OCI-LY7 (cell line): Measurements from ENCODE around the gene ZNF23. TPM values are rescaled to one million over a fixed set of nuclear protein-coding genes. Genes with fewer than 3 reads are reported as not detected.

Source experiments
- BruUV-seq: library from RNA; stranded (reverse); fragments of 400-500 nt; replicated peaks from 2 replicates; lab custom pipeline; 2021; lab: Mats Ljungman, UMichigan
- CTCF ChIA-PET: fragments of 300-600 bp; sonication (Branson Sonifier 250); formaldehyde crosslinking; loops from one replicate; lab custom pipeline; 2022; ENCODE audit warnings: antibody characterized with exemption; ENCODE audit not compliant: unreplicated experiment; lab: Charles Lee
- POLR2A ChIA-PET: fragments of 300-600 bp; sonication (Branson Sonifier 250); formaldehyde crosslinking; loops from one replicate; lab custom pipeline; 2022; ENCODE audit warnings: antibody characterized with exemption; lab: Charles Lee
- DNase-seq: peaks from one replicate; pipeline ENCODE4 v3.0.0-alpha.2; 2015; ENCODE audit warnings: low spot score
- H2AFZ ChIP-seq: fragments of 200-600 bp; sonication (generic), shearing (Covaris generic); 2 replicates; pipeline ENCODE4 v1.6.1; 2014; ENCODE audit warnings: mild to moderate bottlenecking, antibody characterized with exemption, low read length, moderate library complexity
- H3K27ac ChIP-seq: fragments of 200-600 bp; sonication (generic); 2 replicates; pipeline ENCODE4 v1.5.1; 2014; ENCODE audit warnings: mixed run types, low read depth, mild to moderate bottlenecking, moderate library complexity, low read length, inconsistent platforms; ENCODE audit not compliant: poor library complexity, severe bottlenecking
- H3K36me3 ChIP-seq: fragments of 200-600 bp; sonication (generic); 2 replicates; pipeline ENCODE4 v1.6.1; 2014; ENCODE audit warnings: mild to moderate bottlenecking, antibody characterized with exemption, low read length, moderate library complexity, mixed read lengths; ENCODE audit not compliant: insufficient read depth
- H3K4me1 ChIP-seq: fragments of 200-600 bp; sonication (generic); 2 replicates; pipeline ENCODE4 v1.5.1; 2014; ENCODE audit warnings: mild to moderate bottlenecking, low read length; ENCODE audit not compliant: insufficient read depth, poor library complexity, severe bottlenecking
- H3K4me2 ChIP-seq: fragments of 200-600 bp; sonication (generic); 2 replicates; pipeline ENCODE4 v1.6.1; 2014; ENCODE audit warnings: mild to moderate bottlenecking, low read length
- H3K4me3 ChIP-seq: fragments of 200-600 bp; sonication (generic); 2 replicates; pipeline ENCODE4 v1.5.1; 2014; ENCODE audit warnings: mild to moderate bottlenecking, low read depth, low read length; ENCODE audit not compliant: poor library complexity, severe bottlenecking
- H3K79me2 ChIP-seq: fragments of 200-600 bp; sonication (generic); 2 replicates; pipeline ENCODE4 v1.6.1; 2016; ENCODE audit warnings: low read depth, mild to moderate bottlenecking, low read length, moderate library complexity, mixed read lengths; ENCODE audit not compliant: insufficient read depth
- H3K9me2 ChIP-seq: fragments of 200-600 bp; sonication (generic); 2 replicates; pipeline ENCODE4 v1.6.1; 2016; ENCODE audit warnings: mild to moderate bottlenecking, low read length, mixed read lengths; ENCODE audit not compliant: insufficient read depth
- H3K9me3 ChIP-seq: fragments of 200-600 bp; sonication (generic); 2 replicates; pipeline ENCODE4 v1.6.1; 2014; ENCODE audit warnings: mild to moderate bottlenecking, mixed run types, low read length, mixed read lengths
- H4K20me1 ChIP-seq: fragments of 200-600 bp; sonication (generic); 2 replicates; pipeline ENCODE4 v1.6.1; 2014; ENCODE audit warnings: mild to moderate bottlenecking, antibody characterized with exemption, low read length, moderate library complexity, mixed read lengths; ENCODE audit not compliant: insufficient read depth
- CTCF ChIP-seq: fragments of 200-600 bp; sonication (generic); conservative IDR thresholded peaks from 2 replicates; pipeline ENCODE4 v1.5.1; 2014; ENCODE audit warnings: mild to moderate bottlenecking, antibody characterized with exemption, low read length, moderate library complexity, mixed read lengths
- EZH2phosphoT487 ChIP-seq: fragments of 200-600 bp; sonication (generic); IDR thresholded peaks from 2 replicates; pipeline ENCODE4 v1.6.1; 2018; ENCODE audit warnings: low read depth, borderline replicate concordance, mild to moderate bottlenecking, mixed run types, antibody characterized with exemption, low read length, moderate library complexity, mixed read lengths
- intact Hi-C: fragments of 100-400 bp; cut with micrococcal nuclease; formaldehyde crosslinking; loops from one replicate; pipeline ENCODE4 v1.10.0; 2022; ENCODE audit not compliant: unreplicated experiment
- total RNA-seq, 2 experiments: library from RNA; depleted of rRNA in 1 of 2; stranded (reverse); fragments of >200 nt in 1 of 2; shearing (Covaris generic) in 1 of 2; gene quantifications; 2 replicates each; pipeline ENCODE4 v1.2.3, GENCODE V29; 2014 to 2022

ZNF23 gene
- total RNA-seq, 2 experiments from 2014 or later: 7.4 to 11.8 TPM

GRCh38 chr16:71402674-71403073, 59.4 kb downstream of the ZNF23 start:
- Histone ChIP-seq H3K4me1 (no peaks in the 10 kb centered on the region), H3K4me3 (no peak overlapping the region), H2AFZ (no peak overlapping the region), H3K79me2 (no peaks in the 10 kb centered on the region), H4K20me1 (no peaks in the 10 kb centered on the region), H3K36me3 (no peaks in the 10 kb centered on the region), H3K27ac (no peak overlapping the region), H3K4me2 (no peak overlapping the region), H3K9me3 (no peaks in the 10 kb centered on the region), H3K9me2 (no peaks in the 10 kb centered on the region)
- intact Hi-C loops: no loop called here
- no peak for DNase-seq
- TF ChIP-seq CTCF (no peak), EZH2phosphoT487 (no peak)
- CTCF ChIA-PET: no interaction called here
- BruUV-seq: no TSS peak
- POLR2A ChIA-PET: interaction anchor here (0.8 kb wide), 1 partner anchor 97 kb away, joined by 4 read pairs; no protein-coding TSS in a partner anchor

GRCh38 chr16:71402007-71402406, 60.0 kb downstream of the ZNF23 start:
- TF ChIP-seq EZH2phosphoT487 (no peak), CTCF (no peak)

GRCh38 chr16:71399801-71400563, 62.1 kb downstream of the ZNF23 start:
- intact Hi-C loops: no loop called here

More at GRCh38 chr16:71402007-71402406, 60.0 kb downstream of the ZNF23 start:
- Histone ChIP-seq H3K4me3 (no peak overlapping the region), H3K36me3 (no peaks in the 10 kb centered on the region), H3K9me2 (no peaks in the 10 kb centered on the region), H3K4me1 (no peaks in the 10 kb centered on the region), H3K79me2 (no peaks in the 10 kb centered on the region), H3K4me2 (no peak overlapping the region), H3K27ac (no peak overlapping the region), H4K20me1 (no peaks in the 10 kb centered on the region), H3K9me3 (no peaks in the 10 kb centered on the region), H2AFZ (no peak overlapping the region)
- ChIA-PET POLR2A (no interaction called here), CTCF (no interaction called here)
- intact Hi-C loops: no loop called here
- DNase-seq: no peak
- BruUV-seq: no TSS peak

More at GRCh38 chr16:71399801-71400563, 62.1 kb downstream of the ZNF23 start:
- CTCF ChIA-PET: no interaction called here
- Histone ChIP-seq H3K4me1 (no peaks in the 10 kb centered on the region), H3K4me2 (no peak overlapping the region), H3K27ac (no peak overlapping the region), H3K9me3 (no peaks in the 10 kb centered on the region), H3K36me3 (no peaks in the 10 kb centered on the region), H3K79me2 (no peaks in the 10 kb centered on the region), H2AFZ (no peak overlapping the region), H3K9me2 (no peaks in the 10 kb centered on the region), H3K4me3 (no peak overlapping the region), H4K20me1 (no peaks in the 10 kb centered on the region)
- no TSS peak for BruUV-seq
- no peak for TF ChIP-seq CTCF
- no peak for TF ChIP-seq EZH2phosphoT487
- DNase-seq: no peak
- POLR2A ChIA-PET: no interaction called here
